Measurements from ENCODE around the gene UNKL.
"Not testable (repeated sequence)": the region's sequence is repeated elsewhere in the genome, so short reads cannot be mapped to it uniquely, and the experiment has no call there.

Gene UNKL

GRCh38 chr16:1441391-1441829, 26.9 kb upstream of the UNKL start:
- no peaks in the 10 kb centered on the region for H3K36me3 ChIP-seq (replicated peaks)
- H3K4me3 ChIP-seq = no peak overlapping the region
- H3K4me1 ChIP-seq = no peaks in the 10 kb centered on the region
- H3K27me3 ChIP-seq (ENCODE audit: low read depth) = no peaks in the 10 kb centered on the region
- in situ Hi-C loops (cut with MboI; ENCODE audit: low sequenced_read_pairs) = no loop called here
- DNase-seq (ENCODE audit: low spot score in 2 of 2) = no peak
- no peaks in the 10 kb centered on the region for H3K9me3 ChIP-seq

DNA sequence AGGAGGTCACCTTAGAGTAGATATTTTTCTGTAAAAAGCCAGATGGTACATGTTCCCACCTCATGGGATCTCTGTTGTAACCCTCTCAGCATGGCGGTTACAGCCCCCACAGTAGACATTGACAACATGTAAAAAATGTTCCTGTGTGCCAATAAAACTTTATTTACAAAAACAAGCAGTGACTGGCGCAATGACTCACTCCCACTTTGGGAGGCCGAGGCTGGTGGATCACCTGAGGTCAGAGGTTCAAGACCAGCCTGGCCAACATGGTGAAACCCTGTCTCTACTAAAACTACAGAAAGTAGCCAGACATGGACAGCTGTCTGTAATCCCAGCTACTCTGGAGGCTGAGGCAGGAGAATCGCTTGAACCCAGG, 25.2 kb upstream of the UNKL start:
- H3K4me3 ChIP-seq; H3K9me3 ChIP-seq; H3K36me3 ChIP-seq (replicated peaks); H3K4me1 ChIP-seq; in situ Hi-C loops (cut with MboI; ENCODE audit: low sequenced_read_pairs); H3K27me3 ChIP-seq (ENCODE audit: low read depth); DNase-seq (ENCODE audit: low spot score in 2 of 2): not testable (repeated sequence)

DNA sequence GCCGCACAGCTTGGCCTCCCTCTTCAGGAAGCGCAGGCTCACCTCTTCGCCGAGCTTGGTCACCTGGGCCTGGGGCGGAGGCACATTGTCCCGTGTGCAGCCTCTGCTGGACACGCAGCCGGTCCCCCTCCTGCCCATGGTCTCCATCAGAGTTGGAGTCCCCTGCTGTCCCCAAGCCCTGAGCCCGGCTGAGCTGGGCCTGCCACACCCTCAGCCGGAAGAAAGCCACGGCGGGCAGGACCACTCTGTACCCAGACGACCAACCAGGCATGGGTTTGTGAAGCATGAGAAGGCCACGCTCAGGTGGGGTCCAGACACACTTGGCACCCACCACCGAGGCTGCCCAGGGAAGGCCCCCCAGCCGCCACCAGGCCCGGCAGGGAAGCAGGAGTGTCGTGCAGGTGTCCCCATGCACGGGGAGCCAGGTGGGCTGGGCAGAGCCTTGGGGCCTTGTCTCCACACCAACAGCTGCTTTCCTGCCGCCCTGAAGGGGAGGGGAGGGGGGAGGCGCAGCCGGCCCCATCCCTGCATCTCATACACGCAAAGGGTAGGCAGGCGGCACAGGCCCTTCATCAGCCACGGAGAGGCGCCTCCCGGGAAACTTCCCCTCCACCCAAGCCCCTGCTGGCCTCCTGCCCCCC, 24.7 kb upstream of the UNKL start:
- Histone ChIP-seq H3K4me3 (no peak overlapping the region), H3K27me3 (ENCODE audit: low read depth) (no peaks in the 10 kb centered on the region), H3K4me1 (no peaks in the 10 kb centered on the region), H3K36me3 (replicated peaks) (no peaks in the 10 kb centered on the region), H3K9me3 (no peaks in the 10 kb centered on the region)
- in situ Hi-C loops (cut with MboI; ENCODE audit: low sequenced_read_pairs) = no loop called here
- no peak for DNase-seq (ENCODE audit: low spot score in 2 of 2)

GRCh38 chr16:1438229-1439057, 23.9 kb upstream of the UNKL start:
- in situ Hi-C loops (cut with MboI; ENCODE audit: low sequenced_read_pairs) = no loop called here
- Histone ChIP-seq H3K36me3 (replicated peaks) (no peaks in the 10 kb centered on the region), H3K4me3 (no peak overlapping the region), H3K4me1 (no peaks in the 10 kb centered on the region), H3K9me3 (no peaks in the 10 kb centered on the region), H3K27me3 (ENCODE audit: low read depth) (no peaks in the 10 kb centered on the region)
- DNase-seq (ENCODE audit: low spot score in 2 of 2) = no peak

- Histone ChIP-seq H3K4me1 (no peaks in the 10 kb centered on the region), H3K36me3 (replicated peaks) (no peaks in the 10 kb centered on the region), H3K9me3 (no peaks in the 10 kb centered on the region), H3K27me3 (ENCODE audit: low read depth) (no peaks in the 10 kb centered on the region), H3K4me3 (no peak overlapping the region)
- in situ Hi-C loops (cut with MboI; ENCODE audit: low sequenced_read_pairs) = no loop called here
- no peak for DNase-seq (ENCODE audit: low spot score in 2 of 2)
These were observed 23.1 kb upstream of the UNKL start for GRCh38 chr16:1437606-1438005.

- no peaks in the 10 kb centered on the region for H3K4me1 ChIP-seq
- H3K9me3 ChIP-seq = no peaks in the 10 kb centered on the region
- in situ Hi-C loops (cut with MboI; ENCODE audit: low sequenced_read_pairs) = no loop called here
- H3K27me3 ChIP-seq (ENCODE audit: low read depth) = no peaks in the 10 kb centered on the region
- no peak for DNase-seq (ENCODE audit: low spot score in 2 of 2)
- H3K36me3 ChIP-seq (replicated peaks) = no peaks in the 10 kb centered on the region
- no peak overlapping the region for H3K4me3 ChIP-seq
These were observed 22.3 kb upstream of the UNKL start for GRCh38 chr16:1436731-1437355.

DNA sequence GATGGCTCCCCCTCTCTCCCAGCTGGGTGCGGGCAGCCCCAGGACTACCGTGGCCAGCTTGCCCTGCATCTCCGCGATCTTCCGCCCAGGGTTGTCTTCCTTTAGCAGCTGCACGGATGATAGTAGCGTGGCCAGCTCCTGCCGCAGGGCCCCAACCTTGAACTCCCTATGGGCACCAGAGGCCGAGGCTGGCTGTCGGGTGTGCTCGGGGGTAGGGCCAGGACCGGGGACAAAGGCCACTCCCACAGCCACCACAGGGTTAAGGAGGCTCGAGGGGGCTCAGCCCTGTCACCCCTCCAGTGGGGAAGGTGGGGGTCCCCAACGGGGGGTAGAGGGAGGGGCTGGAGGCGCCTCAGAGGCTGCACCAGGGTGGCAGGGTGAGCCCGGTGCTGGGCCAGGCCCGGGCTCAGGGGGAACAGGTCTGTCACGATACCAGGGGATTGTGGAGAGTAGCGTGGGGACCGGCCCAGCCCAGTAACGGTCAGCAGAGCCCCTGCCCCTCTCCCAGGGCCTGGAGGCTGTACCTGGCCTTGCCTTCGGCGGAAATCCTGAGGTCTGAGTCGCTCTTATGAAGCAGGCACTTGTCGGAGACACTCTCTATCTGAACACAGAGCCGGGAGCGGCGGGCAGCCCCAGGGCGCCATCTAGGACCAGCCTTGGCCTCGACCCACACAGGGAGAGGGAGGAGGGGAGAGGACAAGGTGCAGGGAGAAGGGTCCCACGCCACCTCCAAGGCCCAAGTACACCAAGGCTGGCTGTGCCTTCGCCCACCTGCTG, 21.6 kb upstream of the UNKL start:
- H3K4me3 ChIP-seq = no peak overlapping the region
- H3K4me1 ChIP-seq = no peaks in the 10 kb centered on the region
- no peak for DNase-seq (ENCODE audit: low spot score in 2 of 2)
- no peaks in the 10 kb centered on the region for H3K27me3 ChIP-seq (ENCODE audit: low read depth)
- in situ Hi-C loops (cut with MboI; ENCODE audit: low sequenced_read_pairs) = no loop called here
- no peaks in the 10 kb centered on the region for H3K9me3 ChIP-seq
- H3K36me3 ChIP-seq (replicated peaks) = no peaks in the 10 kb centered on the region

GRCh38 chr16:1434644-1435592, 20.4 kb upstream of the UNKL start:
- Histone ChIP-seq H3K4me1 (no peaks in the 10 kb centered on the region), H3K4me3 (no peak overlapping the region), H3K27me3 (ENCODE audit: low read depth) (no peaks in the 10 kb centered on the region), H3K36me3 (replicated peaks) (no peaks in the 10 kb centered on the region), H3K9me3 (no peaks in the 10 kb centered on the region)
- in situ Hi-C loops (cut with MboI; ENCODE audit: low sequenced_read_pairs) = no loop called here
- no peak for DNase-seq (ENCODE audit: low spot score in 2 of 2)

DNA sequence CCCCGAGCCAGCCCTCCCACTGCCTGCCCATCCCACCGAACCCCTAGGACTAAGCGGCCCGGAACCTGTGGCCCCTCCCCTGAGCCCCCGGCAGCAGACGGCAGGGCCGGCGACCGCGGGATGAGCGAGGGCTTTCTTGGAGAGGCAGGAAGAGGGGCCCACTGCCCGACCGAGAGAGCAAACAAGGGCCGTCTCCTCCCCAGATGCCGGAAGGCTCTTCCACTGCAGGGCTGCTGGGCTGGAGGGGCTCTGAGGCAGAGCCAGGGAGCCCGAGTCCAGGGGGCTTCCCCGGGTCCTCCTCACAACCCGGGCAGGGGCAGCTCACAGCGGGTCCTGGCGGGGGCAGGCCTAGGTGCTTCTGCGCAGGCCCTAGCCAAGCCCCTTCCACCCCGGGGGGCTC, 19.3 kb upstream of the UNKL start:
- Histone ChIP-seq H3K4me1 (no peaks in the 10 kb centered on the region), H3K36me3 (replicated peaks) (no peaks in the 10 kb centered on the region), H3K9me3 (no peaks in the 10 kb centered on the region), H3K27me3 (ENCODE audit: low read depth) (no peaks in the 10 kb centered on the region), H3K4me3 (no peak overlapping the region)
- in situ Hi-C loops (cut with MboI; ENCODE audit: low sequenced_read_pairs) = no loop called here
- DNase-seq (ENCODE audit: low spot score in 2 of 2) = no peak

- no peaks in the 10 kb centered on the region for H3K27me3 ChIP-seq (ENCODE audit: low read depth)
These were observed 18.7 kb upstream of the UNKL start for GRCh38 chr16:1433263-1433560.

GRCh38 chr16:1432388-1433262, 18.1 kb upstream of the UNKL start:
- Histone ChIP-seq H3K4me3 (no peak overlapping the region), H3K36me3 (replicated peaks) (no peaks in the 10 kb centered on the region), H3K27me3 (ENCODE audit: low read depth) (no peaks in the 10 kb centered on the region), H3K4me1 (no peaks in the 10 kb centered on the region; the same call in 1 of the 2 replicates), H3K9me3 (no peaks in the 10 kb centered on the region)
- in situ Hi-C loops (cut with MboI; ENCODE audit: low sequenced_read_pairs) = no loop called here
- DNase-seq (ENCODE audit: low spot score in 2 of 2) = no peak

More at GRCh38 chr16:1433263-1433560, 18.7 kb upstream of the UNKL start:
- H3K4me1 ChIP-seq = no peaks in the 10 kb centered on the region; the same call in 1 of the 2 replicates
- no peak for DNase-seq (ENCODE audit: low spot score in 2 of 2)
- H3K36me3 ChIP-seq (replicated peaks) = no peaks in the 10 kb centered on the region
- in situ Hi-C loops (cut with MboI; ENCODE audit: low sequenced_read_pairs) = no loop called here
- no peak overlapping the region for H3K4me3 ChIP-seq
- H3K9me3 ChIP-seq = no peaks in the 10 kb centered on the region

DNA sequence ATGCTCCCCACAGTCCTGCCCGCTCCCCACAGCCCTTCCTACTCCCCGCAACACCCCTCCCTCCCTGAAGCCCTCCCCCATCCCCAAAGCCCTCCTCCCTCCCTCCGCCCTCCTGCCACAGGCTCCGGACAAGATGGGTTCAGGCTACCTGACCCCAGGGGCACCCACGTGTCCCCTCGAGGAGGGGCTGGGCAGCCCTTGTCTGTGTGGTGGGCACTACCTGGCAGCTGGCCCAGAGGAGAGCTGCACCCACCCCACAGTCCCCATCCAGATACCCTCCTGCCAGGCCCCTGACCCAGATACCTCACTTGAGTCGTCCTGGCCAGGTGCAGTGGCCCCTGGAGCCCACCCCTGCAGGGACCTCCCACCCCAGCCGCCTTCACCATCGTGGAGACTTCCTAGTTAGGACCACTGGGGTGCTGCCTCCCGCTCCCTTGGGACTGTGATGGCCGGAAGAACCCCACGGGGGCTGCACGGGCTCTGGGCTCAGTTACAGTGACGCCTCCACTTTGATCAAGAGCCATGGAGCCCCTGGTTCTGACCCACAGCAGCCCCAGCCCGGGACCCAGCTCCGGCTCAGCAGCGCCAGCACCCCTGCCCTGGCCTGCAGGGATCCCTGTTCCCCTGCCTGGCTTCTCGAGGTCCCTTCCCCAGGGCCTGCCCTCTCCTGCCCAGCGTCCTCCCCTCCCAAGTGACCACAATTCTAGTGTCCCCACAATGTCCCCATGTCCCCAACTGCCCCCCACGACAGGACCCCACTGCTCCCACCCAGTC, 17.2 kb upstream of the UNKL start:
- Histone ChIP-seq H3K36me3 (replicated peaks) (no peaks in the 10 kb centered on the region), H3K9me3 (no peaks in the 10 kb centered on the region), H3K4me3 (no peak overlapping the region), H3K4me1 (no peaks in the 10 kb centered on the region; the same call in 1 of the 2 replicates), H3K27me3 (ENCODE audit: low read depth) (no peaks in the 10 kb centered on the region)
- in situ Hi-C loops (cut with MboI; ENCODE audit: low sequenced_read_pairs) = no loop called here
- DNase-seq (ENCODE audit: low spot score in 2 of 2) = no peak

Data from HAP-1 (cell line).